HG02938 (cell line): ENCODE measurements around the gene KCNQ5.

Source experiments
- ATAC-seq: cut with Tn5 transposase; IDR thresholded peaks from one replicate; pipeline ENCODE4 v1.9.1; 2021; ENCODE audit warnings: mild to moderate bottlenecking, moderate library complexity; ENCODE audit not compliant: unreplicated experiment

KCNQ5 gene

GRCh38 chr6:72789145-72789544 lies 167.3 kb downstream of the KCNQ5 start:
- ATAC-seq, result no peak

GRCh38 chr6:72792692-72793091 lies 170.8 kb downstream of the KCNQ5 start:
- ATAC-seq, result no peak

- ATAC-seq, result no peak
These were observed 172.0 kb downstream of the KCNQ5 start for GRCh38 chr6:72793641-72794395.

- ATAC-seq, result no peak
These were observed 176.3 kb downstream of the KCNQ5 start for GRCh38 chr6:72798196-72798595.

- ATAC-seq, result no peak
These were observed 188.0 kb downstream of the KCNQ5 start for GRCh38 chr6:72809746-72810379.

- ATAC-seq, result no peak
These were observed 188.9 kb downstream of the KCNQ5 start for GRCh38 chr6:72810571-72811280.

DNA sequence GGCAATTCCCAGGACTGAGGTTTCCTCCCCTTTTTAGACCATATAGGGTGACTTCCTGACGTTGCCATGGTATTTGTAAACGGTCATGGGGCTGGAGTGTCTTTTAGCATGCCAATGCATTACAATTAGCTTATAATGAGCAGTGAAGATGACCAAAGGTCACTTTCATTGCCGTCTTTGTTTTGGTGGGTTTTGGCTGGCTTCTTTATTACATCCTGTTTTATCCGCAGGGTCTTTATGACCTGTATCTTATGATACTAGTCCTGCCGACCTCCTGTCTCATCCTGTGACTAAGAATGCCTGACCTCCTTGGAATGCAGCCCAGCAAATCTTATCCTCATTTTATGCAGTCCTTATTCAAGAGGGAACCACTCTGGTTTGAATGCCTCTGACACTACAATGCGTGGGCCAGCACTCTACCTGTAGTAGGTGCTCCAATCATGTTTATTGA lies 190.1 kb downstream of the KCNQ5 start:
- no peak for ATAC-seq

GRCh38 chr6:72813807-72814596 lies 192.1 kb downstream of the KCNQ5 start:
- ATAC-seq, result no peak

GRCh38 chr6:72816022-72816421 lies 194.2 kb downstream of the KCNQ5 start:
- no peak for ATAC-seq

DNA sequence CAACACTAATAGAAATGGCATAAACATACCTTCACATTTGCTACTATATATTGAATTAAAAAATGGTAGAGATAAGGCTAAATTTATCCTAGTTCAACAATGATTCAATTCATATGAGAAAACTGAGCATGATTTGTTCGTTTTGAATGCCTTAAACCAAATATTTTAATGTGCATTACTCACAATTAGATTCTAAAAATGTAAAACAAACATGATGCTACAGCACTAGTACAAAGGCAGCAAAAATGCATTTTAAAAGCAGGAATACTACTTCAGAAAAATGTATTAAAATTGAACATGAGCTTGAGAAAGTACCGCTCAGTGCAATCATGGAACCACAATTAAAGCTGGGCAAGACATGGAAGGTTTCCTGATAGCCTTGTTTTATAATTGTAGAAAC lies 195.3 kb downstream of the KCNQ5 start:
- ATAC-seq, result no peak

DNA sequence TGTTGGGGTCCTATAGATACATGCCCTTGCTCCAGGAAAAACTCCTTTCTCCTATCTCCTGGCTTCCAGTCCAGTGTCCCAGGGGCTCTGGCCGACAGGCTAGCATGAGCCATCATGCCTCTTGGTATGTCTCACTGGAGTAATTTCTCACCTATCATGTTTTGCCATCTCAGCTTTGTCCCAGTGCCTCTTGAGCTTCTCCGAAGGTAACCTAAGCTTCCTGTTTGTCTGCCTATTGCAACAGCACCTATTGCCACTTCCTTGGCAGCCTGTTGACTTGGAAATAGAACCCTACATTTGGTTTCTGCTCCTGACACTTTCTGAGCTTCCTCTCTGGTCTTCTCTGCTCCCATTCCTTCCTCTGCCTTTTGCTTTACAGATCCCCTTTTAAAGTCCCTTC lies 197.7 kb downstream of the KCNQ5 start:
- no peak for ATAC-seq

DNA sequence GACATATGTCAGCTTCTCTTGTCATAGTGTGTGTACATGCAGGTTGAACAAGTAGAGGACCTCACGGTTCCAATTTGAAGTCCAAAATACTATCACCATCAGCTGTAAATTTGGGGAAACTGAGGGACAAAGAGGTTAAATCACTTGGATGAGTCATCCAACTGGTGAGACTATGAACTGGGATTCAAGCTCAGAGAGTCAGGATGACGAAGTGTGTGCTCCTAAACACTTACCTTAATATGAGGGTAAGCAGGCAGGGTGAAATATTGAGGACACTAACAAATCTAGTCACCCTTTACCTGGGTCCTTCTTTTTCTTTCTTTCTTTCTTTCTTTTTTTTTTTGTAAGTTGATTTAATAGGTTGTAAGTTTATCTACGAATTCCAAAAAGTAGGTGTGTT lies 198.3 kb downstream of the KCNQ5 start:
- no peak for ATAC-seq

DNA sequence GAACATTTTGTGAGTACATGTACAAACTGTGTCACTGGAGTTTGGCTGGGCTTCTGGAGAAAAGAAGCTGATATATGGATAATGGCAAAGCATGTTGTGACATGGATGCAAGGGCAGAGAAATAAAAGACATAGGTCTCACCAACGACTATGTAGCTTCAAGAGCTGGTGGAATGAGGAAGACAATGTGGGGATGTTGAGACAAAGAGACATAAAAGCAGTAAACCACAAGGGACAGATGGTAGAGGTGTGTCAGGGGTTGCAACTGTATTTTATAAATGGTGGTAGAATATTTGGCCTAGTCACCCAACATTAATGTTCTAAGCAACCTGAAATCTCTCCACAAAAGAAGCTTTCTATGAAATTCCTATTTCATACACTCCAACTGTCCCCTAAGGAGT lies 199.0 kb downstream of the KCNQ5 start:
- ATAC-seq, result no peak

DNA sequence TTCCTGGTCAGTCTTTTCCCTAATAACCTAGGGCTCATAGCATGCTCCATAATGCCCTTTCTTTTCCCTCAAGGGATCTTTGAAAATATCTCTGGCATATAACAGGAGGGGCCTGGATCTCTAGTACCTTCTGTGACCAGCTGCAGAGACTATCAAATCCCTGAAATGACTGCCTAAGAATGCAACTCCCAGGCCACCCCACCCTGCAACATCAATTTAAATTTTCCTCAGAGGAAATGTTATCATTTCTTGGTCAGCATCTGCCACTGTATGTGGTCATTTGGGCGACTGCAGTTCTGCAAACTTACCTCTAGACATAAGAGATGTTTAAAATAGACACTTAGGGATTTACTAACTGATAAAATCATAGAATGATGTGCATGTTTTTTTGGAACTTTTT lies 200.2 kb downstream of the KCNQ5 start:
- ATAC-seq, result no peak

DNA sequence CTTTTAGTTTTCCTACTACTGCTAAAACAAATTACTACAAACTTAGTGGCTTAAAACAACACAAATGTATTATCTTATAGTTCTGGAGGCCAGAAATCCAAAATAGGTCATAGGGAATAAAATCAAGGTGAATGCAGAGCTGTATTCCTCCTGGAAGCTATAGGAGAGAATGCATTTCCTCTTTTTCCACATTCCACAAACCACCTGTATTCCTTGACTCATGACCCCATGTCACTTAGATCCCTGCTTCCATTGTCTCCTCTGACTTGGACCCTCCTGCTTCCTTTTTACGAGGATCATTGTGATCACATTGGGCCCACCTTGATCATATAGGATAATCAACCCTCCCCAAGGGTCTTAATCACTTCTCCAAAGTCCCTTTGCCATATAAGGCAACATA lies 200.8 kb downstream of the KCNQ5 start:
- no peak for ATAC-seq

DNA sequence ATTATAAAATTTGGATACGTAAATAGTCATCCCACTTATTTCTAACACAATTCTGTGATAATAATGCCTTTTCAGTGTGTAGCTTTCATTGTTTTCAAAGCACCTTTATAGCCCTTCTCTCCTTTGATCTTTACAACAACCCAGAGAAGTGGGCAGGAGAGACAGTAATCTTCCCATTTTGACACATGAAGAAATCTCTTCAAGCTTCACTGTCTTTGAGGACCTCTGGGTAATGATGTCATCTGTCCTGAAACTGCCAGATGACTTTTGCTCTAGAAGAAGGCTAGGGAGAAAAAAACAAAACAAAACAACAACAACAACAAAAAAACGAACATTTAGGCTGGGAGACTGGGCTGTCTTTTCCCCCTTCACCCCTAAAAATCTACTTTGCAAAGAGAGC lies 203.0 kb downstream of the KCNQ5 start:
- no peak for ATAC-seq

DNA sequence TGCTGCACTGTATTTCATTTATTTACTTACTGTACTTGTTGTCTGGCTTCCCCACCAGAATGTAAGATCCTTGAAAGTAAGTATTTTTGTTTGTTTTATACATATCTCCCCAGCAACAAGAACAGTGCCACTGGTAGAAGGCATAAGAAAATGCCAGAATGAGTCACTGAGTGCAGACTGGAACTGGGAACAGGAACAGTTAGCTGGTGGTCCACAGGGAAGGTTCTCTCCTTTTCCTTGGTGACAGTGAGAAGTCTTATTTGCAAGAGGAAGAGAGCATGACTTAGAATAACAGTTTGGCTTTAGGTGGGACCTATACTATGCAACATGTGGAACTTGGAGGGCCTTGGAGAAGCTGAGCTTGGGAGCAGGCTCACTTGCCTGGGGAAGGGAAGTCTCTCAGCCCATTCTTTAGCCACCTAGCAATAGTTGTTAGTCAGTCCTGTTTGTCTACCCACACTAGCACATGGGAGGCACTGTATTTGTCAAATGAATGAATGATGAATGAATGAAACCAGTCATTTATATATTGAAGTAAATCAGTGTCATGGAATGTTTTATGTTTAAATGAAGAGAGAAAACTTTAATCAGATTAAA lies 203.5 kb downstream of the KCNQ5 start:
- ATAC-seq, result no peak

- ATAC-seq, result no peak
These were observed 204.2 kb downstream of the KCNQ5 start for GRCh38 chr6:72826037-72826436.

DNA sequence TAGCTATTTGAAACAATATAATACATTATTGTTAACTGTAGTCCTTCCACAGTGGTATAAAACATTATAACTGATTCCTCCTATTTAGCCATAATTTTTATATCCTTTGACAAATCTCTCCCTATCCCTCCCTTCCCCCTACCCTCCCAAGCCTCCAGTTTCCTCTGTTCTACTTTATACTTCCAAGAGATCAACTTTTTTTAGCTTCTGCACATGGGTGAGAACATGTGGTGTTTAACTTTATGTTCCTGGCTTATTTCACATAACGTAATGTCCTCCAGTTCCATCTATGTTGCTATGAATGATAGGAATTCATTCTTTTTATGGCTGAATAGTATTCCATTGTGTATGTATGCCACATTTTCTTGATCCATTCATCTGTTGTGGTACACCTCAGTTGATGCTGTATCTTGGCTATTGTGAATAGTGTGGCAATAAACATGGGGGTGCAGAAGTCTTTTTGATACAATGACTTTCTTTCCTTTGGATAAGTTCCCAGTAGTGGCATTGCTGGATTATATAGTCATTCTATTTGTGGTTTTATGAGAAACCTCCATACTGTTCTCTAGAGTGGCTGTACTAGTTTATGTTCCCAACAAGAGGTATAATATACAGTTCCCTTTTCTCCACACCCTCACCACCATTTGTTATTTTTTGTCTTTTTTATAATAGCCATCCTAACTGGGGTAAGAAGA lies 205.0 kb downstream of the KCNQ5 start:
- ATAC-seq, result no peak

DNA sequence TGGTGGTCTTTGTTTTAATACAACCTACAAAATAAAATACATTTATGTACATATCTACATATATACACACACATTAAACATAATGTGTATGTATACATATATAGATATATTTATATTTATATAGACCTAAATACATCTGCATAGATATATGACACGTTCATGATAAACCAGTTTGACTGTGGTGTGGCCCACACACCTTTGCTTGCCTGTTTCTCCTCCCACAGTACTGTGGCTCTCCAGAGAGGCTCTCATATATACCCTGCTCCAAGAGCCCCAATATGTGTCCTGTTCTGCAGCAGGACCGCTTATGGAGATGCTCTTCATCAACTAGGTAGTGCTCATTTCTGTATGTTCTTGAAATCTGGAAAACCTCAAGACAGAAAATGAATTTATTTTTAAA lies 207.0 kb downstream of the KCNQ5 start:
- no peak for ATAC-seq
